ENCODE results near the gene MKRN1.

- TF ChIP-seq, protein P1, sequence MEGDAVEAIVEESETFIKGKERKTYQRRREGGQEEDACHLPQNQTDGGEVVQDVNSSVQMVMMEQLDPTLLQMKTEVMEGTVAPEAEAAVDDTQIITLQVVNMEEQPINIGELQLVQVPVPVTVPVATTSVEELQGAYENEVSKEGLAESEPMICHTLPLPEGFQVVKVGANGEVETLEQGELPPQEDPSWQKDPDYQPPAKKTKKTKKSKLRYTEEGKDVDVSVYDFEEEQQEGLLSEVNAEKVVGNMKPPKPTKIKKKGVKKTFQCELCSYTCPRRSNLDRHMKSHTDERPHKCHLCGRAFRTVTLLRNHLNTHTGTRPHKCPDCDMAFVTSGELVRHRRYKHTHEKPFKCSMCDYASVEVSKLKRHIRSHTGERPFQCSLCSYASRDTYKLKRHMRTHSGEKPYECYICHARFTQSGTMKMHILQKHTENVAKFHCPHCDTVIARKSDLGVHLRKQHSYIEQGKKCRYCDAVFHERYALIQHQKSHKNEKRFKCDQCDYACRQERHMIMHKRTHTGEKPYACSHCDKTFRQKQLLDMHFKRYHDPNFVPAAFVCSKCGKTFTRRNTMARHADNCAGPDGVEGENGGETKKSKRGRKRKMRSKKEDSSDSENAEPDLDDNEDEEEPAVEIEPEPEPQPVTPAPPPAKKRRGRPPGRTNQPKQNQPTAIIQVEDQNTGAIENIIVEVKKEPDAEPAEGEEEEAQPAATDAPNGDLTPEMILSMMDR (IDR thresholded peaks at IDR 0.05), result no peak
- no peak for TF ChIP-seq POLR2A (IDR thresholded peaks at IDR 0.05)
Measured at GRCh38 chr7:140485500-140486265, 6.4 kb upstream of the MKRN1 start.

Data from Peyer's patch (tissue), 4 donors.